Stimulated activated CD4-positive, alpha-beta T cell treated with anti-CD3 and anti-CD28 coated beads, Interleukin-2, amount 100 ng/mL, for 24 hours (primary cell): ENCODE data around the gene NAB2.

Experiments
- DNase-seq, 2 donors: peaks; one replicate each; pipeline ENCODE4 v3.0.0-alpha.2; 2020

The NAB2 gene

GRCh38 chr12:57135527-57136326 is 46.8 kb downstream of the NAB2 start:
- no peak for DNase-seq

GRCh38 chr12:57138526-57139272 is 49.8 kb downstream of the NAB2 start:
- no peak for DNase-seq

- DNase-seq: no peak
Measured at GRCh38 chr12:57139796-57140649, 51.1 kb downstream of the NAB2 start.

GRCh38 chr12:57141249-57141648 is 52.3 kb downstream of the NAB2 start:
- DNase-seq: no peak

GRCh38 chr12:57142121-57142520 is 53.2 kb downstream of the NAB2 start:
- no peak for DNase-seq

- DNase-seq: no peak
Measured at GRCh38 chr12:57142727-57143126, 53.8 kb downstream of the NAB2 start.

GRCh38 chr12:57143454-57143853 is 54.5 kb downstream of the NAB2 start:
- no peak for DNase-seq
